HG03045 (cell line): Measurements from ENCODE around the gene FBLN1.

Experiments
- ATAC-seq: cut with Tn5 transposase; IDR thresholded peaks from one replicate; pipeline ENCODE4 v1.9.1; 2021; ENCODE audit warnings: mild to moderate bottlenecking, moderate library complexity; ENCODE audit not compliant: unreplicated experiment

The FBLN1 gene

GRCh38 chr22:45629469-45630089 is 126.9 kb downstream of the FBLN1 start:
- no peak for ATAC-seq

- no peak for ATAC-seq
Measured at GRCh38 chr22:45630436-45630835, 127.8 kb downstream of the FBLN1 start.

- ATAC-seq: no peak
Measured at GRCh38 chr22:45631140-45631840, 128.6 kb downstream of the FBLN1 start.

DNA sequence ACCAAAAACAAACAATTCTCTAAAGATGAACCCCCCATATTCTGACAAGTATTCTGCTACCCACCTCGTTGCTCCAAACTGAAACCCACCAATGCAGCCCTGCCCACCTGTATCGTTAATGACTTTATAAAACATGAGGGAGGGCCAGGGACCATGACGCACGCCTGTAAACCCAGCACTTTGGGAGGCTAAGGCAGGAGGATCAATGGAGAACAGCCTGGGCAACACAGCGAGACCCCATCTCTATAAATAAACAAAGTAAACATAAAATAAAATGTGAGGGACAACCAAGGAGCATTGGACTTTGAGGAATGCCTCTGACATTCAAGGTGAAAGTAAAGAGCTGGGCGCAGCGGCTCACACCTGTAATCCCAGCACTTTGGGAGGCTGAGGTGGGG is 129.2 kb downstream of the FBLN1 start:
- ATAC-seq: no peak

- ATAC-seq: no peak
Measured at GRCh38 chr22:45632791-45633515, 130.3 kb downstream of the FBLN1 start.

DNA sequence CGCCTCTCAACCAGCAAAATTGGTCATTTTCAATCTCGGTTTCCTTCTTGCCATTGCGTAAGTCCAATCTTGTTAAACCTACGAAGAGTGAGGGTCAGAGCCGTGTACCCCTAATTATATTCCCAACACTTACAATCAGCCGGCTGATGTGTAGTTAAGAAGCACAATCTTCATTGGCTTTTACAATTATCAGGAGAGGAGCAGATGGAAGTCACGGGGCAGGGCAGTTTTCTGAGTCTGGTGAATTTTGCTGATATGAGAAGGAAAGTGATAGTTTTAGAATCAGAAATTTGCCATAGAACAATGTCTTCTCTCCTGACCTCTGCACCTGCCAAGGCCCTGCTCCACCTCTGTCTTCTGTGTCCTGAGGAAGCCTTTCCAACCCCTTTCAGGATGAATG is 134.0 kb downstream of the FBLN1 start:
- ATAC-seq: no peak

- ATAC-seq: no peak
Measured at GRCh38 chr22:45638197-45638596, 135.5 kb downstream of the FBLN1 start.

DNA sequence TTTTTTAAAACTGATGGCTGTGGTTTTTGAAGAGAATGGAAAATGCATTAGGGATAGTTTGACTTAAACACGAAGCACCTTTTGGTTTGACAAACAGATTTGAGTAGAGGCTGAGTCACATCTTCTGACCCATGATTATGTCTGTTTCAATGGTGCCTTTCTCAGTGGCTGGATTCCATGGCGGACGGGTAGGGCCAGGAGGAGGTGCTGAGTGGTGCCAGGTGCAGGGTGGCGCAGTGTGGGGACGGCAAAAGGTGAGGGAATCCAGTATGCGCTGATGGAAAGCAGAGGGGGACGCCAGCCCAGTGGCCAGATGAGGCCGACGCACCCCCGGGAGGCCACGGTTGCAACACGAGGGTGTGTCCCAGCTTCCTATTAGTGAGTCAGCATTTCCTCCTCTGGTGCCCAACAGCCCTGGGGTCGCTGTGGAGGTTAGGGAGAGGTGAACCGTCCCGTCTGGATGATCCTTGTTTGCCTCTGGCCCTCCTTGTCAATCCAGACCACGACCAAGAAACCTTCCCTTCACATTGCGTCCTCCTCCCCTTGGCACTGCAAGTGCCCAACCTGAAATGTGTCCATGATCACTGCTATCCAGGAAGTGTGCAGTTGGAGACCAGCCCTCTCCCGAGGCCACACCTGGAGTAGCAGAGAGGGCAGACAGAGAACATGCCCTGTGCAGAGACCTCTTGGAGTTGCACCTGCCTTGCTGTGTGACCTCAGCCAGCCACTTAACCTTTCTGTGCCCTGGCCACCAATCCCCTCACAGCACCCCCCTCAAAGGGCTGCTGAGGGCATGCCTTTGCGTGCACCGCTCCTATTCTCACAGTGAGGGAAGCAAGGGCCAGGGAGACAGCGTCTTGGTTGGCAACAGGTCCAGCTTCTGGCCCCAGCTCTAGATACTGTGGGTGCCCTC is 136.4 kb downstream of the FBLN1 start:
- ATAC-seq: no peak

DNA sequence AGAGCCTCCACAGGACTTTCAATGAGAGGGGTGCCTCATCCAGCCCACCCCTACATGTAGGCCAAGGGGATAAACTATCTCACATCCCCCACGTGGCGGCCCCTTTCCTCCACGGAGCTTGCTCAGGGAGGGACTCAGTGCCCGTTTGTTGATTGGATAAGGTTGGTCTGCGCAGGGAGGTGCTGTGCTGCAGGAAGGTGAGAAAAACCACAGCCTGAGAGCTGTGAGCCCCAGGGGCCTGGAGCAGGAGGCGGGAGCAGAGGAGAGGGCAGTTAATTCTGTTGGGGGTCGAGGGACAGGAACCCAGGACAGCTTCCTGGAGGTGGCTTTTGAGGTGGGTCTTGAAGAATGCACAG is 137.0 kb downstream of the FBLN1 start:
- no peak for ATAC-seq

- no peak for ATAC-seq
Measured at GRCh38 chr22:45640291-45640940, 137.7 kb downstream of the FBLN1 start.

- ATAC-seq: no peak
Measured at GRCh38 chr22:45640941-45641621, 138.4 kb downstream of the FBLN1 start.

GRCh38 chr22:45642986-45643385 is 140.3 kb downstream of the FBLN1 start:
- ATAC-seq: no peak

DNA sequence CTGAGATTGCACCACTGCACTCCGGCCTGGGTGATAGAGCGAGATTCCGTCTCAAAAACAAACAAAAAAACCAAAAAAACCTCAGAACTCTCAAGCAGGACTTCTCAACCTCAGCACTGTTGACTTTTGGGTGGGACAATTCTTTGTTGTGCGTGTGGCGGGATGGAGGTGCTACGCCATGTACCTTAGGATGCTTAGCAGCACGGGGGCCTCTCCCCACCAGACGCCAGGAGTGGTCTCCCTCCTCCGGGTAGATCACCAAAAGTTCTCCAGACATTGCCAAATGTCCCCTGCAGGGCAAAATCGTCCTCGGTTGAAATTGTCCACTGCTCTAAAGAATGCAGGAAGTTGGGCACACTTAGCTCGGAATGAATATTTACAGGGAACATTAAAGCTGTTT is 142.0 kb downstream of the FBLN1 start:
- no peak for ATAC-seq

GRCh38 chr22:45645150-45645525 is 142.5 kb downstream of the FBLN1 start:
- ATAC-seq: no peak

GRCh38 chr22:45645526-45646414 is 143.1 kb downstream of the FBLN1 start:
- peak; percentile 52 for ATAC-seq

DNA sequence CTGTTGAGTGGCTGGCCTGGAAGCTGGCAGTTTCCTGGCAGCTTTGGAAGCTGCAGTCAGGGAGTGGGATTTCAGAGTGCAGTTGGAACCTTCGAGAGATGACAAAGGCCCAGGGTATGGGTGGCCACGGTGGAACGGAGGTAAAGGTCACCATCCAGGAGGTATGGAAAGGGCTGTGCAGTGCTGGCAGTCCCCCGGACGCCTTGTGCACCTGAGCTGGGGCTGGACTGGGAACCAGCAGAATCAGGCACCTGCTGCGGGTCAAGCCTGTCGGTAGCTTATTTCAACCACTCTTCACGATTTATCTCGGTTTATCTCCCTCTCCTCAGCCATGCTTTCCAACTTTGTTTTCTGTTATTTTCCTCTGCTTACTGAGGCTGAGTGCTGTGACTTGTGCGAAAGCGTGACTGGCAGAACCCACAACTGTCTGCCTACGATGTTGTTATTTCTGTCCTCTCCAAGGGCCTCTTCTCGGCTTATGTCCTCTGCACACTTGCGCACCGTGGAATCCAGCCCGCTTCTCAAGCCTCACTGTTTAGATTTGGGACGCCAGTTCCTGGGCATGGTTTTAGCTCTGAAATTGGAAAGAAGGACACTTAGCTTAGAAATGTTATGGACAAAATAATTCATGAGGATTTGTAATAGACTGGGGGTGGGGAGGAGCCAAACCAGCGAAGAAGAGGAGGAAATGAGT is 145.0 kb downstream of the FBLN1 start:
- no peak for ATAC-seq

- ATAC-seq: no peak
Measured at GRCh38 chr22:45648301-45649117, 145.8 kb downstream of the FBLN1 start.

DNA sequence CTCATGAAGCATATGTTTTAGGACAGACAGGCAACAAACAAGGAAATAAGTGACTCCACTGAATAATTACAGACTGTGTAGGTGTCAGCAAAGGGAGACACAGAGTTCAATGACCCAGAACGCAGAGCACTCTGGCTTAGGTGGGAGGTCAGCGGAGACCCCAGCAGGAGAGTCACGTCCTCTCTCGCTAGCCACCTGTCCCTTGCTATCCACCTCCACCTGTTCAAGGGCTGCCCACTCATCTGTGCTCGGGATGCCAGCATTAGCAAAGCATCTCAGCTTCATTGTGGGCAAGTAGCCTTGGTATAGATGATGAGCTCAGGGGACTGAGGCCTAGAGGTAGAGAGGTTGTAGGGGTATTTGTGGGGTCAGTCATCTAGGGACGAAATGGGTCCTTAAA is 147.1 kb downstream of the FBLN1 start:
- no peak for ATAC-seq
